CD4-positive, alpha-beta T cell treated with Interleukin-4 for 1 hour (primary cell): ENCODE measurements around the gene DRGX.

Experiments
- DNase-seq, 2 donors: peaks; one replicate each; pipeline ENCODE4 v3.0.0-alpha.2; 2020 to 2022

DRGX gene

DNA sequence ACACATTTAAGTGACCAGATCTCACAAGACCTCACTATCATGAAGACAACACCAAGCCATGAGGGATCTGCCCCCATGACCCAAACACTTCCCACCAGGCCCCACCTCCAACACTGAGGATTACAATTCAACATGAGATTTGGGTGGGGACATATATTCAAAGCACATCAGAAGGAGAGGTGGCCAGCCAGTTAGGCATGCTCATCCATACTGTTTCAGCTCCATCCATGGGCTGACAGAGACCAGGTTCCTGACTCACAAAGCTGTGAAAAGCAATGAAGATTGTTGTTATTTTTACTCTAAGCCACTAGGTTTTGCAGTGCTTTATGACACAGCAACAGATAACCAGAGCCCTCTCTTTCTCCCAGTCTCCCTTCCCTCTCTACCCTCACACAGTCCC, 60.9 kb downstream of the DRGX start:
- DNase-seq = no peak

DNA sequence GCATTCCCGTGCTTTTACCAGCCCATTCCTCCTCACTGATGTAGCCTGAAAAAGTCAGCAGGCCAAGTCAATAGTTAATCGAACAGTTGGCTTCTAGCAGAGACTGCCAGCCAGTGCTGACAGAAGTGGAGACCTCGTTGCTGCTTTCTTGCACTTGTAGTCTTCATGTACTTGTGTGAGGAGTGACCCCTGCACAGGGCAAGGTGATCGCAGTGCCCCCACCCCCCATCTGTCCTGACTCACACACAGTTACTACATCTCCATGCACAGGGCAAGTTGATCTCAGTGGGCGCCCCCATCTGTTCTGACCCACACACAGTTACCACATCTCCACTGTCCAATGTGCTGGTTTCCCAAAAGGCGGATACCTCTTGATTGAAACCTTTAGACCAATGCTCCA, 62.7 kb downstream of the DRGX start:
- DNase-seq = no peak

DNA sequence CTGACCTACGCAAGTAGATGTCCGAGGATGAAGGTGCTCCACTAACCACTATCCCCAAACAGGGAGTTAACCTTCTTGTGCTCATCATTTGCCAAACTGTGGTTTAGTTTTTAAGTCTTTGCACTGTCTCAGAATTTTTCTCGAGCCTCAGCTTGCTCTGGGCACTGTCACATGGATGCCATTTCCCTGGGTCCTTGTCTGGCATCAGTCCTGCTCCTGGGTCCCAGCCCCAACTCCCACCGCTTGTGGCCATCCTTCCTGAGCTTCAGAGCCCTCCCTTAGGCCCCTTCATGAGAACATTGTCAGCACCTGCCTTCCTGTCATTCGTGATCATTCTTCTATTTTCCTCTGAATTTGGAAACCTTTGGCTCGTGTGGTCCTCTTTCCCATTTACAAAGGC, 63.1 kb downstream of the DRGX start:
- DNase-seq = no peak

DNA sequence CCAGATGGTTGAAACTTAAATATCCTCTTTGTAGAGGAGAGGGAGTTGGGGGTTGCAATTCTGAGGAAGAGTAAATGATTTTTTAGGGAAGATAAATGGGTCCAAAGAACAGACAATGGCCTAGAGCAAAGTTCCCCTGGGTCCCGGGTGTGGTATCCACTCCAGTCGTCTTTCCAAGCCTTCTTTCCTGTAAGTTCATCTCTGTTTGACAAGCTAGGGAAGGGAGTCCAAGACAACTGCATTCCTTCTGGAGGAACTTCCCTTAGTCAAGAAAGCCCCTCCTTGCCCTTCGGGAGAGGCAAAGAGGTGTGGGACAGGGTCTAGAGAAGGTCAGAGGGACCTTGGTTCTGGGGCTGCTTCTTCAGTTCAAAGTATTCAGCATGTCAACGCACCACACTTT, 63.6 kb downstream of the DRGX start:
- no peak for DNase-seq

DNA sequence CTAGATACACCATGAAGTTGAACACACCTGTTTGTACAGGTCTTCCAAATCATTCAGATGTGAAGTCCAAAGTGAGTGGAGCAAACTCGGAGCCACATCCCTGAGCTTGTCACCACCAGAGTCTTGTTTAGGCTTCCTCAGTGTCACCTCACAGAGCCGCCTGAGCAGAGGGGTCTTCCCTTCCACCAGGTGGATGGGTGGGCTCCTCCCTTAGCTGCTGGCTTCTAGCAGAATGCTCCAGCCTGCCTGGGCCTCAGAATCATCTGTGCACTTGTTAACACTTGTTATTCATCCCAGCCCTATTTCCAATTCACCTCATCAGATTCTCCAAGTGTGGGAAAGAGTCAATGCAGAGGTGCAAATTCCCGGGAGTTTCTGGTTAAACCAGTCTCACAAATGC, 64.5 kb downstream of the DRGX start:
- DNase-seq = no peak

DNA sequence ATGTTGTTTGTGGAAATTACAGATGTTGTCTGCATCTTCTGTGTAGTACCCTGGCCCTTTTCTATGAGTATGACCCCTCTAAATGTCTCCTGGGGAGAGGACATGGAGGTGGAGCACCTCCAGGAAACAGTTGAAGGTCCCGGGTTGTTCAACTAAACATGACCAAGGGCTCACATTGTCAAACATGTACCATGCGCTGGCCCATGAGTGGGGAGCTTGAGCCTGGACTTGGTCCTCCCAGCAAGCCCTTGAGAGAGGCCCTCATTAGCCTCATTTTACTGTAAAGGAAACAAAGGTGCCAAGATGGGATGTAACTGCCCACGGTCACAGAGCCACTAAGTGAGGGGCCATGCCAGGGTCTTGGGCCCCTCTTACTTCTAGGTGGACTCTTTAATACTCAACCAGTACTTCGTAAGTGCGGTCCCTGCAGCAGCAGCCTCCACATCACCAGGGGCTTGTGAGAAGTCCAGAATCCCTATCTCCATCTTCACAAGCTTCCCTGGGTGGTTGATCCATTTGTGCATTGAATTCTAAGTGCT, 65.7 kb downstream of the DRGX start:
- no peak for DNase-seq

DNA sequence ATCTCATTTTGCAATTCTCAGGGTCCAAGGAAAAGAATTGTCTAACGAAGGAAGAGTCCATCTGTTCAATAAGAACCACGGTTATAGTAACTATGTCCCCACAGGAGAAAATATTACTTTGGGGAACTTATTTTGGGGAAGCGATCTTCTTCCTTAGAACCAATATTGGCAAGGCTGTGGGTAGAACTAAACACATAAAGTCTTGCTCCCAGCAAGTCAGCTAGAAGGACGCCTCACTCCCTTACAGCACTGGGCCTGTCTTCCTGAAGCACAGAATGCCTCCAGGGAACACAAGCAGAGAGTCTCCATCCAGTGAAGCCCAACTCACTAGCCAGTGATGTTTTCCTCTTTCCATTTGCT, 66.8 kb downstream of the DRGX start:
- DNase-seq = no peak

DNA sequence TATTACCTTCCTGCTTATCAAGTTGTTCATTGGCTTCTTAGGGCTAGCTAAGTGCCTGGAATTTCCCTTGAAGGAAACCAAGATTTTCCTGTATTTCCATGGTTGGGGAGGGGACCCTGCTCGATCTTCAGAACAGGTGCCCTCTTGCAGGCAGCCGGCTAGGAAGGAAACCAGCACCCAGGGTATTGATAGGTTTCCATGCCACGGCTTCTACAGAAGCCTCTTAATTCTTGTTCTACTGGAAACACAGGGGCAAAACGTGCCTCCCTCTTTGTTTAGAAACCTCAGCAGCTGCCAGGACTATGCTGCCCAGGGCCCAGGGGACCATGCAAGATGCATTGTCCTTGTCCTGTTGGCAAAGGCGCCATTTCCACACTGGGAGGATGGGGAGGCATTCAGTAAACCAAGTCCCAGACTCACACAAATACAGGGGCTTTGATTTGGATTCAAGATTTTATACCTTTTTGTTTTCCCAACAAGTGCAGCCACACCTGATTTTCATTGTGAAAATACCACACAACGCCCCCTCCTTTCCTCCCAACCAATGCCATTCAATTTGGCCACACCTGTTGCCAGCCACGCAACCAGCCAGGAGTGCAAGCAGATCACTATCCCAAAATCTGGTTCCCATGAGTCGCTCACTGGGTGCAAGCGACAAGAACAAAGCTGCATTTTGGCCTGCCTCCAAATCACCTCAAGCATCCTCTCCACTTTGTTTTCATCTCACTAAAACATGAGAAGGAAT, 67.3 kb downstream of the DRGX start:
- DNase-seq = no peak

DNA sequence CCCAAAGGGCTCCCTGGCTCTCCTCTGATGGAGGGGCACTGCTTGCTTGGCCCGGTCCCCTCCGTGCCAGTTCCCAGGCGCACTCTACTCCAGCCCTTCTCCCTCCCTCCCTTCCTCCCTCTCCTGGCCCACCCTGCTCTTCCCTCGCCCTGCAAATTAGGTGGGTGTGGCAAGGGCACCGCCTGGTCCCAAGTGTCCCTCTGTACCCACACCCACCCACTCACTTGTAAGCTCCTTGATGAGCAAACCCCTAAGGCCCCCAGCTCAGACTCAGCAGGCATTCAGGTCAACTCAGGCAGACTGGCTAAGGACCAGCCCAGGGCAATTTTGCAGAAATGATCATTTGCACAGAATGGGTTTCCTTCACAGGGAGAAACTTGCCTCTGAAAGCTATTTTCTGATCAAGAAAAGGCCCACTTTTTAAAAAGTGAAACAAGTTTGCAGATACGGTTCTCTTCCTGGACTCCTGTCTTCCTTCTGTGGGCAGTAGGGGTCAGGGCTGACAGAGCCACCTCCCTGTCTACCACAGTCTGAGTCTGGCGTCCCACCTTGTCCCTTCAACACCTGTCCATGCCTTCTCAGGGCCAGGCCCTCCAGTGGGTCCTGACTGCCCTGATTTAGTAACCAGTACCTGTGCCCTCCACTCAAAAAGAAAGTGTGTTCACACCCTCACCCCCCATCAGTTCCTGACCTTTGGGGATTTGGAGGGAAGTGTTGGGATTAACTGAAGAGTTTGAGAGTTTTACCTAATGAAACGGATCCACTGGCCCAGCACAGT, 68.7 kb downstream of the DRGX start:
- no peak for DNase-seq

DNA sequence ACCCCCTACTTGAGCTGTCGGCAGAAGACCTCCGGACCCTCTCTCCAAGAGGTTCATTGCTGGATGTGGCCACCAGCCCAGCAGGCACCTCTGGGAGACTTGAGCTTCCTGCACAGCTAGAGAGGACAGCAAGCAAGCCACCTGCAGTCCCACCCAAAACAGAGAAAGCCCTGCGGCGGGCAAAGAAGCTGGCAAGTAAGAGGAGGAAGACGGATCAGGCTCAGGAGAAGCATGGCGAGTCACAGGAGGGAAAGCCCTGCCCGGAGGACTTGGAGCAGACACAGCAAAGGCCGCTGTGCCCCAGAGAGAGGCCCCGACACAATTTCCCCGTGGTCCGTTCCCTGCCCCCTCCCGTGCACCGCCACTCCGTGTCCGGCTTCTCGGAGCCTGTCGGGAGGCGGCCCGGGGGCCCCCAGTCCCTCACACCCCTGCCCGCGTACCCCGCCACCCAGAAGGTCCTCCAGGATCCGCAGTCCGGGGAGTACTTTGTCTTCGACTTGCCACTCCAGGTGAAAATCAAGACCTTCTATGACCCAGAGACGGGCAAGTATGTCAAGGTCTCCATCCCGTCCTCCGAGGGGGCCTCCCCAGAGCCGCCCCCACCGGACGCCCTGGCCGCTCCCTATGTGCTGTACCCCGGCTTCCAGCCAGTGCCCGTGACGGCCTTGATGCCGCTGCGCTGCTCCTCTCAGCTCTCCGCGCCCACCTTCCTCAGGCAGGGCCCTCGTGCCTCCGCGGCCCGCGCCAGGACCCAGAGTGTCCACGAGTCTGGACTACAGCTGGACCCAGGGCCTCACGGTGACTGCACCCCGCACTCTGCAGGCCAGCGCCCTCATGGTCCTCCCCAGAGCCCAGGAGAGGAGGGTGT, 69.7 kb downstream of the DRGX start:
- no peak for DNase-seq

DNA sequence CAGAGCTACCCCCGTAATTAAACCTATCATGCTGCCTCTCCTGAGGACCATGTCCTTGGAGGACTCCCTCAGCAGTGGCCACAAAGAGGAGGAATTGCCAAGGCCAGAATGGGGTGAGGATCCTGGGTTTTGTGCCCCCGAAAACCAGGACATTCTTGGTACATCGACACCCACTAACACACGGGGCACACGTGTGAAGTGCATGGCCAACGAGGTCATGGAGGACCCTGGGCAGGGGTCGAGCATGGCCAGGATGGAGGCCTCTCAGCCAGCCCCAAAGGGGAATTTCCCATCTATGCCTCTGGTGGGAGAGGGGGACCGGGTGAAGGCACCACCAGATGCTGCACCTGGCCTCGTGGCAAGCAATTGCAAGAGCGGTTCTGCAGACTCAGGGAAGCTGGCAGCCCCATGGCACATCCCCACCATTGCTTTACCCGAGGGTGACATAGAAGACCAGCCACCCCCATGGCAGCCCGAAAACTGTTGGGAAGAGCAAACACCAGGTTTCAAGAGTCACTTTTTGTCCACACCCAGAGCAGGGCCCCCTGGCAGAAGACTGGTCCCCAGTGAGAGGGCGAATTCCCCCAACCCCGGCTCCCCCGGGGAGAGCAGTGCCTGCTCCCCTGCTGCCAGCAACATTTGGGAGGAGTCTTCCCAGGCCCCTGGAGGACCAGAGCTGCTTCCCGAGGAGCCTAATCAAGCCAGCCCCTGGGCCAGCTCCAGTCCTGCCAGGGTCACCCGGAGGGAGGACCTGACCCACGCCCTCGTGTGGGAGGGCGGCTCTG, 70.6 kb downstream of the DRGX start:
- no peak for DNase-seq

DNA sequence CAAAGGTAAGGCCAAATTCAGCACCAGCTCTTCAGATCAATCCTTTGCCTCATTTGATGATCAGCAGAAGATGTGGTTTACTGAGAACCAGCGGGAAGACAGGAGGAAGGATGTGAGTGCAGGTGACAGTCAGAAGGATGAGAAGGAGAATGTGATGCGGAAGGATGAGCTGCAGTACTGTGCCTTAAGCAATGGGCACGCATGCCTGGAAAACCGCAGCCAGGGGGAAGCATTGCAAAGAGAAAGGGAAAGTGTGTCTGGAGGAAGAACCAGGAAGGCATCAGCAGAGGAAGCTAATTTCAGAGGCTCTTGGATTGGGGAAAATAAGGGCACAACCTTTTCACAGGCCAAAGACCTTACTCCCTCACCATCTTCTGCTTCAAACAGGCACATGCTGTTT, 71.2 kb downstream of the DRGX start:
- no peak for DNase-seq

DNA sequence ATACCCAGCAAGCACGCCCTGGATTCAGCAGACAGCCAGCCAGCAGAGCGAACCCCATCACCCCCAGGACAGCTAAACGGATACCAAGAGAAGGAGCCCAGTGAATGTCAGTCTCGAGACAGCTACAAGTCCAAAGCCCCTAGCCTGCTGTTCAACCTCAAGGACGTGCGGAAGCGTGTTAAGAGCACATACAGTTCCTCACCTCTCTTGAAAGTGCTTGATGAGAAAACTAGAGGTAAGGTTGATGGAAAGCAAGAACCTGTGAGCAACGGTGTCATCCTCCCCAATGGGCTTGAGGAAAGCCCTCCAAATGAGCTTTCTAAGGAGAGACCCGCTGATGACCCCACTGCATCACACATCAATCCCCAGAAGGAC, 72.0 kb downstream of the DRGX start:
- no peak for DNase-seq

DNA sequence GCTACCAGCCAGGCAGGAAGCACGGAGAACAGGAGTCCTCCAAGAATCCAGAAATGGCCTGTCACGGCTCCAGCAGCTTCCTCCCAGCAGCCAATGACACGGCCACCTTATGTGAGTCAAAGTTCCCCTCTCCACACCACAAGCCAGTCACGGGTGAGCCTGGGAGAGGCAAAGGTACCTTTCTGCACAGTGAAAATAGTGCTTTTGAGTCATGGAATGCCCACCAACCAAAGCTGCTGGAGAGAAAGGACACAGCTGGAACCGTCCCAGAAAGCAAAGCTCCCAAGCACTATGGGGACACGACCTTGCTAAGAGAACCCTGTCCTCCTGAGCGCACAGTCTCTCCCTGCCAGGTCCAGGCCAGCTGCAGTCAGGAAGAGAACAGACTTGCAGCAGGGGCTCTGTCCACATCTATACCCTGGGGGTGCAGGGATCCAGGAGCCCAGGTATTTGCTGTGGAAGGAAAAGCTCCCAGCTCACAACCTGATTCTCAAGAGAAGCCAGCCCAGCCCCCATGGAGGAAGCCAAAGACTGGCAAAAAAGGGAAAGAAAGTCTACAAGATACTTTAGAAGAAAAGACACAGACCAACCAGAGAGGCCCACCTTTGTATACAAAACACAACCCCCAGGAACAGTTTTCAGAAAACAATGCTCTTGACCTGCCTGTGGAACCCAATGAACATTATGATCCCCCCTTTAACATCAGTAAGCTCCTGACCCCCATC, 72.6 kb downstream of the DRGX start:
- DNase-seq = no peak

DNA sequence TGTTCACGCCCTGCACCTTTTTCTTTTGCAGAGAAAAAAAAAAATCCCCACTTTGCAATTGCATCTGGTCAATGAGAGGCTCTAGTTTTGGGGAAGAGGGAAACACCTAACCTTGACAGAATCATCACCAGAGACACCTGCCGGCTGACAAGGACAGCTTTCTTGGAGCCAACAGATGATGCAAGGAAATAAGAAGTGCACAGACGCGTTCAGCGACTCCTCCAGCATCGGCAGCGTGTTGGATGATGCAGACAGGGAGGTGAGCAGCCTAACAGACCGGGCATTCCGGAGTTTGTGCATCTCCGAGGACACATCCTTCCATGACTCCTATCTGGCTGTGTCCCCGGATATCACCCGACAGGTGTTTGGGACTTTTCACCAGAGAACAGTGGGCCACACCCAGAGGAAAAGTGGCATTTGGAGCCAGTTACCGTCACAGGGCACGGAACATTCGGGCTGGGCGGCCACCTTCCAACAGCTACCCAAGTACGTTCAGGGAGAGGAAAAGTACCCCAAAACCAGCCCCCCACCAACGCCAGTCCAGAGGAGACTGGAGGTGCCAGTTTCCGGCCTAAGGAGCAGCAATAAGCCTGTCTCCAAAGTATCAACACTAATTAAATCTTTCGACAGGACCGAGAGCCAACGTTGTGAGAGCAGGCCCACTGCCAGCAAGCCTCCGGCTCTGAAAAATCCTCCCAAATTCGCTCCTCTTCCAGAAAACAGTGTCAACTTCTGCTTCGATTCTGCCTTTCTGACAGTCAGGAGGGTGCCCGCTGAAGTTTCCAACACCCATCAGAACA, 73.3 kb downstream of the DRGX start:
- DNase-seq = no peak

DNA sequence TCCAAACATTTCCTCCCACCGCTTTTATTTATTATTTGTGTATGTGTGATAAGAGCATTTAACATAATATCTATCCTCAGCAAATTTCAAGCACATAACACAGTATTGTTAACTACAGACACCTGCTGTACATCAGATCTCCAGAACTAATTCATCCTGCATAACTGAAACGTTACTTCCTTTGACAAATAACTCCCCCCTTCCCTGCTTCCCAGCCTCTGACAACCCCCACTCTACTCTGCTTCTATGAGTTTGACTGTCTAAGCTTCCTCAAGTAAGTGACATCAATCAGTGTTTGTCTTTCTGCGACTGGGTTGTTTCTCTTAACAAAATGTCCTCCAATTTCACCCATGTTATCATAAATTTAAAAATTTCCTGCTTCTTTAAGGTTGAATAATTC, 74.9 kb downstream of the DRGX start:
- DNase-seq = no peak

DNA sequence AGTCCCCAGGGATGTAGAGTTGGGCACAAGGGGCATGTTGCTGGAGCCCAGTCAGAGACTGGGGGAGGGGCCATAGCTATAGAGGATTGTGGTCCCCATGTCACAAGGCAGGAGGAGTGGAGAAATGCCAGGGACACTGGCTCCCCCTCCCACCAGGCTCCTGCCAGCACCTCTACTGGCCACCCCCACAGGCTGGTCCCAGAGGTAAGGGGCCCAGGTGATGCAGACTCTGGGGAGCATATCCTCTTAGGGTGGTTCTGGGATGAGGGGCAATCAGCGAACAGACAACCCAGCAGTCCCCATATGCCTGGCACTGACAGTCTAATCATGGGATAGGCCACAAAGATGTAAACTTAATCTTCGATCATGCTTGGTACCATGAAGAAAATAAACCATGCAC, 75.7 kb downstream of the DRGX start:
- no peak for DNase-seq

DNA sequence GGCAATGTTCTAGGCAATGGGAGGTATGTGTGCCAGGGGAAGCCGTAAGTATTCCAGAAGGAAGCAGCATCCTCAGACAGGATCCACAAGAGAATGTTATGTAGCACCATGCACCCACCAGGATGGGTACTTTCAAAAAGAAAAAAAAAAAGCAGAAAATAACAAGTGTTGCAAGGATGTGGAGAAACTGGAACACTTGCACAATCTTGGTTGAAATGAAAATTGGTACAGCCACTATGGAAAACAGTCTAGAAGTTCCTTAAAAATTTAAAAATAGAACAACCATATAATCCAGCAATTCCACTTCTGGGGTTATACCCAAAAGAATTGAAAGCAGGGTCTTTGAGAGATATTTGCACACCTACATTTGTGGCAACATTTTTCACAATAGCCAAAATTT, 76.7 kb downstream of the DRGX start:
- DNase-seq = no peak

DNA sequence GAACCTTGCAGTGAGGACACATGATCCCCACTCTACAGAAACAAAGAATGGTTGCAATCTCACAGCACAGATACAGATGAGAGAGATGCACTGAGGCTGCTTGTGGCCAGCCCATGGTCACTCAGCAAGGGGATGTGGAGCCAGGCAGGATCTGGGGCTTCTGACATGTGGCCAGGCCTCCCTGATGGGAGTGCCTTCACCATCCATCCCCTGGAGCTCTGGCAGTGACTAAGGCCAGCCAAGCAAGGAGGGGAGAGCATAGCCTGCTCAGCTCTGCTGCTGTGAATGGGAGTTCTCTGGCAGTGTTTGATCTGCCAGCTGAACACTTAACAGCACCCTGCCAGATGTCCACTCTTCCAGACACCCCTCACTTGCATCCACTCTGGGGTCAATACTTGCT, 77.1 kb downstream of the DRGX start:
- DNase-seq = no peak

DNA sequence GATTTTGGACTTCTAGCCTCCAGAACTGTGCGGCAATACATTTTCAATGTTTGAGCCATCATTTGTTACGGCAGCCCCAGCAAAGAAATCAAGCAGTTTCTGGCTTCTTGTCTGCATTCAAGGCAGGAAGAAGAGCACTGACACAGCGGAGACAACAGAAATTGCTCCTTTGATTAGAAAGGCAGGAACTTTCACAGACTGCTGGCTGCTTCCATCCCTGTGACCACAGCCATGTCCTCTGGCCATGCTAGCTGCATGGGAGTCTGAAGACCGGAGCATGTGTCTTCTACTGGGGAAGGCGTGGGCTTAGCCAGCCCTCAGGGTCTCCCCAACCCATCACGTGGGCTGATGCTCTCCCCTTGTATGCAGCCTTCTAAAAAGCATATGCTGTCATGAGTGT, 77.9 kb downstream of the DRGX start:
- DNase-seq = no peak

DNA sequence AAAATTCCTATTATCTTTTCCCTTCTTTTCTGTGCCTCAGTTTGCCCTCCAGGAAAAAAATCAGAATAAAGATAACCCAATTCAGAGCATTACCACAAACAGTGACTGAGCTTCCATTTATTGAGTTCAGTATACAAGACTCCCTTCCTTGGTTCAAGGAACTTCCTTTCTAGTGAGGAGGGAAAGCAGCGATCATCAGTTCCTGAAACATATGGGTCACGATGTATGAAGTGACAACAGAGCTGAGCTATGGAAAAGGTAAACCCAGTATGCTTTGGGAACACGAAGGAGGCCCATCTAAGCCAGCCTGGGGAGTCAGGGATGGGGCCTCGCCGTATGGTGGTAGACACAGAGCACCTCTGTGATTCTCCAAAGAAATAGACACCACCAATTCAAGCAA, 81.1 kb downstream of the DRGX start:
- no peak for DNase-seq
